Activated naive CD8-positive, alpha-beta T cell treated with anti-CD3 and anti-CD28 coated beads, Interleukin-2, amount 50 U/mL, for 24 hours (primary cell): ENCODE data around the gene FLOT1.

ENCODE experiments used
- ATAC-seq: fragments of 150-1000 bp; cut with Tn5 transposase; one replicate; pipeline ENCODE4 v1.10.0; 2021
- DNase-seq: peaks from one replicate; pipeline ENCODE4 v3.0.0; 2021
- H3K27ac Mint-ChIP-seq: one replicate; pipeline ENCODE4 v1.8.0; 2021; ENCODE audit warnings: mild to moderate bottlenecking, mixed read lengths
- H3K27me3 Mint-ChIP-seq: one replicate; pipeline ENCODE4 v1.8.0; 2021; ENCODE audit warnings: mixed read lengths
- H3K36me3 Mint-ChIP-seq: one replicate; pipeline ENCODE4 v1.8.0; 2021; ENCODE audit warnings: low read depth, mixed read lengths
- H3K4me1 Mint-ChIP-seq: one replicate; pipeline ENCODE4 v1.8.0; 2021; ENCODE audit warnings: mixed read lengths
- H3K4me3 Mint-ChIP-seq: one replicate; pipeline ENCODE4 v1.8.0; 2021; ENCODE audit warnings: mild to moderate bottlenecking, moderate library complexity, mixed read lengths
- H3K9me3 Mint-ChIP-seq: one replicate; pipeline ENCODE4 v1.8.0; 2021; ENCODE audit warnings: mixed read lengths

Gene FLOT1

DNA sequence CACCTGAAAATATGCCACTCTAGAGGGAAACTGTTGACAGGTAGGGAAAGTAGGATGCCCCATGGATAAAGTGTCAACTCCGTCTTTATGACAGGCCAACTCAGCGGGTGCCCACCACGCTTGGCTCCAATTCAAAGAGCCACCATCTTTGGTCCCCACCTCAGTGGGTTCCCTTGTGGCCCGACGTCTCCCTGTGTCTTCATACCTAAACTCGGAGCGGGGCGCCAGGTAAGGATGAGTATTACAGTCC lies 25.7 kb downstream of the FLOT1 start:
- Mint-ChIP-seq H3K4me1 (peaks cover 54% of the 10 kb centered on the region), H3K9me3 (no peaks in the 10 kb centered on the region), H3K36me3 (peaks cover 50% of the 10 kb centered on the region), H3K27ac (peak overlapping the region; percentile 97), H3K4me3 (peak overlapping the region; percentile 94), H3K27me3 (no peaks in the 10 kb centered on the region)
- ATAC-seq = no peak
- DNase-seq = no peak

GRCh38 chr6:30714263-30714662 lies 28.2 kb downstream of the FLOT1 start:
- no peaks in the 10 kb centered on the region for H3K27me3 Mint-ChIP-seq
- no peak overlapping the region for H3K4me3 Mint-ChIP-seq
- DNase-seq = no peak
- no peak for ATAC-seq
- H3K36me3 Mint-ChIP-seq = peaks cover 48% of the 10 kb centered on the region
- H3K9me3 Mint-ChIP-seq = no peaks in the 10 kb centered on the region
- H3K27ac Mint-ChIP-seq = no peak overlapping the region
- peaks cover 50% of the 10 kb centered on the region for H3K4me1 Mint-ChIP-seq

DNA sequence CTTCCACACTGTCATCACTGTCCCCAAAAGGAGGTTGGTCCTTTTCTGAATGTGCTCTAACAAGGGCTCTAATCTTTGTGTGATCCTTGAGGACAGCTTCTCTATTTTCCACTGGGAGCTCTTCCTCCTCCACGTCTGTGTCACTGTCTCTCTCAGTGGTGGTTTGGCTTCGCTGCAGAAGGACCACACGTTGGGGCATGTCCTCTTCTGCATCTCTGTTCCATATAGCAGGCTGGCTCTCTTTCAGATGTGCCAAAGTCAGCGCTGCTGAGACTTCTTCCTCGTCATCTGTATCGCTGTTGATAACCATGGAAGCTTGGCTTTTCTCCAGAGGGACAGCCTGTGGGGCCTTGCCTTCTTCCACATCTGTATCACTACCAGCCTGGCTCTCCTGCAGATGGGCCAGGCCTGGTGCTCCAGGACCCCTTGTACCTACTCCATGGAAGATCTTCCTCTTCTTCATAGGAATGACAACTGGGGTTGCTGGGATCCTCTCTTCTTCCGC lies 30.0 kb downstream of the FLOT1 start:
- H3K4me3 Mint-ChIP-seq = no peak overlapping the region
- no peak overlapping the region for H3K27ac Mint-ChIP-seq
- ATAC-seq = no peak
- H3K4me1 Mint-ChIP-seq = peaks cover 35% of the 10 kb centered on the region
- H3K9me3 Mint-ChIP-seq = no peaks in the 10 kb centered on the region
- H3K36me3 Mint-ChIP-seq = peaks cover 56% of the 10 kb centered on the region
- no peaks in the 10 kb centered on the region for H3K27me3 Mint-ChIP-seq
- DNase-seq = no peak

DNA sequence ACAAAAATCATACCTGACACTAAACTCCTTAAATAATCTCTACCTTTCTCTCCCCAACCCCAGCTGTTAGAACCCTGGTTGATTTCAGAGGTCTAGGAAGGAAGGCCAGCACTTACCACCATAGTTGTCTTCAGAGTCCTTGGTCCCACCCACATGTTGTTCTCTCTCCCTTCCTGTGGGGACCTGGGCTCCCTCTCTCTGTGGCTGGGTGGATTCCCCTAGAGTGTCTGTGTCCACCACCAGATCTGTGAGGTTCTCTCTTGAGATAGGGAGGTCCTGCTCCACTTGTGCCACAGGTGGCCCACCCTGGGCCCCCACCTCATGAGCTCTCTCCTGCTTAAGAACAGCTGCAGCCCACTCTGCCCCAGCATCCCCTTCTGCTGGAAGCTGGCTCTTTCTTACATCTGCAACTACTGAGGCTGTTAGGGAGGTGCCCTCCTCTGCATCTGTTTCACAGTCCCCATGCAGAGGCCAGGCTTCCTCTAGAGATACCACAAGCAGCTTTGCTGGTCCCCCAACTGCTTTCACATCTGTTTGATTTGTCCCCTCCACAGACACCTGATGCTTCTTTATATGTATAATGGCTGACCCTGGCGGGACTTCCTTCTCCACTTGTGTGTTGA lies 30.6 kb downstream of the FLOT1 start:
- DNase-seq (no peak), ATAC-seq (peak; percentile 22)
- Mint-ChIP-seq H3K36me3 (peaks cover 57% of the 10 kb centered on the region), H3K4me3 (no peak overlapping the region), H3K27me3 (no peaks in the 10 kb centered on the region), H3K4me1 (peaks cover 31% of the 10 kb centered on the region), H3K9me3 (no peaks in the 10 kb centered on the region), H3K27ac (no peak overlapping the region)

- no peak overlapping the region for H3K27ac Mint-ChIP-seq
- no peak overlapping the region for H3K4me3 Mint-ChIP-seq
- H3K9me3 Mint-ChIP-seq = no peaks in the 10 kb centered on the region
- DNase-seq (no peak), ATAC-seq (no peak)
- H3K36me3 Mint-ChIP-seq = peaks cover 52% of the 10 kb centered on the region
- H3K27me3 Mint-ChIP-seq = no peaks in the 10 kb centered on the region
- peaks cover 12% of the 10 kb centered on the region for H3K4me1 Mint-ChIP-seq
These were observed 33.2 kb downstream of the FLOT1 start for GRCh38 chr6:30709101-30709868.

GRCh38 chr6:30707281-30707850 lies 35.1 kb downstream of the FLOT1 start:
- no peak overlapping the region for H3K4me3 Mint-ChIP-seq
- no peaks in the 10 kb centered on the region for H3K9me3 Mint-ChIP-seq
- peaks cover 7% of the 10 kb centered on the region for H3K4me1 Mint-ChIP-seq
- no peak for ATAC-seq
- no peak for DNase-seq
- no peak overlapping the region for H3K27ac Mint-ChIP-seq
- H3K27me3 Mint-ChIP-seq = no peaks in the 10 kb centered on the region
- H3K36me3 Mint-ChIP-seq = peaks cover 43% of the 10 kb centered on the region

- peaks cover 35% of the 10 kb centered on the region for H3K36me3 Mint-ChIP-seq
- no peak overlapping the region for H3K27ac Mint-ChIP-seq
These were observed 36.9 kb downstream of the FLOT1 start for GRCh38 chr6:30705620-30706019.

GRCh38 chr6:30703821-30704220 lies 38.7 kb downstream of the FLOT1 start:
- ATAC-seq = no peak
- no peak for DNase-seq
- Mint-ChIP-seq H3K27ac (no peak overlapping the region), H3K9me3 (no peaks in the 10 kb centered on the region), H3K4me1 (no peaks in the 10 kb centered on the region), H3K4me3 (no peak overlapping the region), H3K27me3 (no peaks in the 10 kb centered on the region), H3K36me3 (peaks cover 42% of the 10 kb centered on the region)

More at GRCh38 chr6:30705620-30706019, 36.9 kb downstream of the FLOT1 start:
- no peaks in the 10 kb centered on the region for H3K4me1 Mint-ChIP-seq
- H3K27me3 Mint-ChIP-seq = no peaks in the 10 kb centered on the region
- DNase-seq = no peak
- H3K4me3 Mint-ChIP-seq = no peak overlapping the region
- no peaks in the 10 kb centered on the region for H3K9me3 Mint-ChIP-seq
- no peak for ATAC-seq

- H3K27ac Mint-ChIP-seq = no peak overlapping the region
- H3K27me3 Mint-ChIP-seq = no peaks in the 10 kb centered on the region
- H3K4me1 Mint-ChIP-seq = no peaks in the 10 kb centered on the region
These were observed 39.5 kb downstream of the FLOT1 start for GRCh38 chr6:30703011-30703410.

GRCh38 chr6:30700340-30700739 lies 42.1 kb downstream of the FLOT1 start:
- peaks cover 29% of the 10 kb centered on the region for H3K36me3 Mint-ChIP-seq
- H3K4me1 Mint-ChIP-seq = no peaks in the 10 kb centered on the region
- no peak overlapping the region for H3K4me3 Mint-ChIP-seq
- DNase-seq (no peak), ATAC-seq (no peak)
- H3K27me3 Mint-ChIP-seq = no peaks in the 10 kb centered on the region
- no peaks in the 10 kb centered on the region for H3K9me3 Mint-ChIP-seq
- no peak overlapping the region for H3K27ac Mint-ChIP-seq

More at GRCh38 chr6:30703011-30703410, 39.5 kb downstream of the FLOT1 start:
- DNase-seq = no peak
- Mint-ChIP-seq H3K4me3 (no peak overlapping the region), H3K9me3 (no peaks in the 10 kb centered on the region), H3K36me3 (peaks cover 40% of the 10 kb centered on the region)
- ATAC-seq = no peak

DNA sequence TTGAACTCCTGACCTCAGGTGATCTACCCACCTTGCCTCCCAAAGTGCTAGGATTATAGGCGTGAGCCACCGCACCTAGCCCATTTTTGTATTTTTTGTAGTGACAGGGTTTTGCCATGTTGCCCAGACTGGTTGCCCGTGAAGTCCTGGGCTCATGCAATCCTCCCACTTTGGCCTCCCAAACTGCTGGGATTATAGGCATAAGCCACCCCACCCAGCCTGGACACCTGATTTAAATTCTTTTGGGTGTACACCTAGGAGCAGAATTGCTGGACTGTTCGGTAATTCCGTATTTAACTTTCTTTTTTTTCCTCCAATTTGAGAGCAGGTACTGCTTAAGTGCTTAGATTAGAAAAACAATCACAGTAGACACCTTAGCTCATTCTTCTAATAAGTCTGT lies 46.1 kb downstream of the FLOT1 start:
- no peaks in the 10 kb centered on the region for H3K27me3 Mint-ChIP-seq
- no peak overlapping the region for H3K4me3 Mint-ChIP-seq
- H3K27ac Mint-ChIP-seq = no peak overlapping the region
- peaks cover 3% of the 10 kb centered on the region for H3K4me1 Mint-ChIP-seq
- H3K9me3 Mint-ChIP-seq = no peaks in the 10 kb centered on the region
- DNase-seq = no peak
- ATAC-seq = no peak
- H3K36me3 Mint-ChIP-seq = peaks cover 17% of the 10 kb centered on the region

DNA sequence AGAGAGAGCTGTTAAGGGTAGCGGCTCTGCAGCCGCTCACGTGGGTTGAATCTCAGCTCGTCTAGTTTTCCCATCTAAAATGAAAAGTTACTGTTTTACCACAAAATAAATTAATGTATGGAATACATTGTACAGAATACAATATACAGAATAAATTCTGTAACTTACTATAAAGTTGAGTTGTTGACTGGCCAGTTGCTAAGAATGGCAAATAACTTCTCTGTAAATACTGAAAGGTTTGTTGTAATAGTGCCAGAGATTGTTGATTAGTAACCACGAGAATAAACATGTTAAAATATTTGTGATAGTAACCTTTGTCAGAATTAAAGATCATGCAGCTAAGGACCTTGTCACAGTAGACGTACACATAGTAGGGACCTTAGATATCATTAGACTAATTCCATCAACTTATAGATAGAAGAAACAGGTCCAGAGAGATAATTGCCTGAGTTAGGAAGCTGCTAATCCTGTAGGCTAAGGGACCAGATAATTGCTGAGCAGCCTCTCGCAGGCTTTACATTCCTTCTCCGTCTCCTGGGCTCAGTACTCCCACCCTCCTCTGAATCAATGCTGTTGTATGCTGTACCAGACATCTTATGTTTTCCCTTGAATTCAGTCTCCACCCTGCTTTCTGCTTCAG lies 51.2 kb downstream of the FLOT1 start:
- no peaks in the 10 kb centered on the region for H3K27me3 Mint-ChIP-seq
- peak overlapping the region; percentile 89 for H3K4me3 Mint-ChIP-seq
- no peak for DNase-seq

GRCh38 chr6:30690403-30691207 lies 51.9 kb downstream of the FLOT1 start, which contains the start of gene NRM:
Gene NRM, minus strand, starts transcription at chr6:30690984. Its CDS starts 10 bp downstream, at chr6:30690974.
- no peaks in the 10 kb centered on the region for H3K27me3 Mint-ChIP-seq
- H3K36me3 Mint-ChIP-seq = peaks cover 7% of the 10 kb centered on the region
- peak within 1 kb of the TSS; percentile 74 for H3K27ac Mint-ChIP-seq
- ATAC-seq (peak; percentile 35), DNase-seq (peak; percentile 84)
- peak within 1 kb of the TSS; percentile 89 for H3K4me3 Mint-ChIP-seq
- peaks cover 42% of the 10 kb centered on the region for H3K4me1 Mint-ChIP-seq
- H3K9me3 Mint-ChIP-seq = no peaks in the 10 kb centered on the region

More for the DNA sequence above, 51.2 kb downstream of the FLOT1 start:
- peaks cover 39% of the 10 kb centered on the region for H3K4me1 Mint-ChIP-seq
- H3K27ac Mint-ChIP-seq = peak overlapping the region; percentile 59
- no peak for ATAC-seq
- H3K9me3 Mint-ChIP-seq = no peaks in the 10 kb centered on the region
- H3K36me3 Mint-ChIP-seq = no peaks in the 10 kb centered on the region

DNA sequence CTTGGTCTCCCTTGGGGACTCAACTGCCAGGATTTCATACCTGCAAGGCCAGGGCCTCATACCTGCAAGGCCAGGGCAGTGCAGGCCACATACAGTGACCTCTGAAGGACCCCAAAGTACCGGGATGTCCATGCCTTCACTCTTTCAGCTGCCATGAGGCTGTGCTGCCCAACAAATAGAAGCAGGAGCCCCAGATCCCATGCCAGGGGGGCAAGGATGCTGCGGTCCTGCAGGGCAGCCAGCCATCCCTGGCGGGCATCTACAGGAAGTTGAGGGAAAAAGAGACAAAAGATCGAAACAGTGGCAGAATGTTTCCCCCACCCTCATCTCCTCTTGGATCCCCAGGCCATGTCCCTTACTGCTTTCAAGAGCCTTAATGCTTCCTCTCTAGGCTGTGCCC lies 52.5 kb downstream of the FLOT1 start:
- DNase-seq (no peak), ATAC-seq (no peak)
- H3K4me1 Mint-ChIP-seq = peaks cover 42% of the 10 kb centered on the region
- H3K36me3 Mint-ChIP-seq = peaks cover 13% of the 10 kb centered on the region
- H3K4me3 Mint-ChIP-seq = peak overlapping the region; percentile 89
- H3K9me3 Mint-ChIP-seq = no peaks in the 10 kb centered on the region
- no peaks in the 10 kb centered on the region for H3K27me3 Mint-ChIP-seq
- peak overlapping the region; percentile 74 for H3K27ac Mint-ChIP-seq
